ENCODE results near the gene DSCAM.
"Not testable (repeated sequence)": the region's sequence is repeated elsewhere in the genome, so short reads cannot be mapped to it uniquely, and the experiment has no call there.

The DSCAM gene, protein sequence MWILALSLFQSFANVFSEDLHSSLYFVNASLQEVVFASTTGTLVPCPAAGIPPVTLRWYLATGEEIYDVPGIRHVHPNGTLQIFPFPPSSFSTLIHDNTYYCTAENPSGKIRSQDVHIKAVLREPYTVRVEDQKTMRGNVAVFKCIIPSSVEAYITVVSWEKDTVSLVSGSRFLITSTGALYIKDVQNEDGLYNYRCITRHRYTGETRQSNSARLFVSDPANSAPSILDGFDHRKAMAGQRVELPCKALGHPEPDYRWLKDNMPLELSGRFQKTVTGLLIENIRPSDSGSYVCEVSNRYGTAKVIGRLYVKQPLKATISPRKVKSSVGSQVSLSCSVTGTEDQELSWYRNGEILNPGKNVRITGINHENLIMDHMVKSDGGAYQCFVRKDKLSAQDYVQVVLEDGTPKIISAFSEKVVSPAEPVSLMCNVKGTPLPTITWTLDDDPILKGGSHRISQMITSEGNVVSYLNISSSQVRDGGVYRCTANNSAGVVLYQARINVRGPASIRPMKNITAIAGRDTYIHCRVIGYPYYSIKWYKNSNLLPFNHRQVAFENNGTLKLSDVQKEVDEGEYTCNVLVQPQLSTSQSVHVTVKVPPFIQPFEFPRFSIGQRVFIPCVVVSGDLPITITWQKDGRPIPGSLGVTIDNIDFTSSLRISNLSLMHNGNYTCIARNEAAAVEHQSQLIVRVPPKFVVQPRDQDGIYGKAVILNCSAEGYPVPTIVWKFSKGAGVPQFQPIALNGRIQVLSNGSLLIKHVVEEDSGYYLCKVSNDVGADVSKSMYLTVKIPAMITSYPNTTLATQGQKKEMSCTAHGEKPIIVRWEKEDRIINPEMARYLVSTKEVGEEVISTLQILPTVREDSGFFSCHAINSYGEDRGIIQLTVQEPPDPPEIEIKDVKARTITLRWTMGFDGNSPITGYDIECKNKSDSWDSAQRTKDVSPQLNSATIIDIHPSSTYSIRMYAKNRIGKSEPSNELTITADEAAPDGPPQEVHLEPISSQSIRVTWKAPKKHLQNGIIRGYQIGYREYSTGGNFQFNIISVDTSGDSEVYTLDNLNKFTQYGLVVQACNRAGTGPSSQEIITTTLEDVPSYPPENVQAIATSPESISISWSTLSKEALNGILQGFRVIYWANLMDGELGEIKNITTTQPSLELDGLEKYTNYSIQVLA (N-terminal part only)

DNA sequence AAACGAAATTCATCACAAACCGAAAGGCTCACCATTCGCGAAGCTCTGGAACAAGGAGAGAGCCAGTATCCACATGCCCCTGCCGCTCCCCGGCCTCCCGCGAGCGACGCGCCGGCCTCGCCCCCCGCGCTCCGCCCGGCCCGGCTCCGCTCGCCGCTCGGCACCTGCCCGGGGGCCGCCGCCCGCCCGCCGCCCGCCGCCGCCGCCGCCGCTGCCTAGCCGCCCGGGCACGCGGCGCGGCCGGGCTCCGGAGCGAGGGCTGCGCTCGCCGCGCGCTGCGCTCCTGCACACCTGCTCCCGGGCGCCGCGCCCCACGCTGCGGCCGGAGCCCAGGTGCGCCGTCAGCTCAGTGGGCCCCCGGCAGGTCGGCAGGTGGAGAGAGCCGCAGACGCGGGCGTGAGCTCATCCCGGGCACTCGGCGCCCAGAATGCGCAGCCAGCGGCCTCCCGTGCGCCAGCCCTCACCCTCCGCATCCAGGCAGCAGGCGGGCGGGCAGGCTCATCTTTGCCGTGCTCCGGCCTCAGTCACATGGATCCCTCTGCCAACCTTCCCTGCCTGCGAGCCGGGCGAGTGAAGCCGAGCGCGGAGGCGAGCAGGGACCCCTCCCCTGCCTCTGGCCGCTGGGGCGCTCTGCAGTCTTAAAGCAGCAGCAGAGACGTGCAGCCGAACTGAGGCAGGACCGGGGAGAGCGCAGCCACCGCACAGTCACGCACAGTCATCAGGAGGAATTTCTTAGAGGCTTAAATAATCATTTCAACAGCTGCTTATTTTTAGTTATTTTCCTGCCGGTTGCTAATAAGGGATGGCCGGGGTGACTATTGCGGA lies at the start of gene DSCAM:
Gene DSCAM (minus strand): TSS at position 572 of the 825 bp plus-strand sequence. CDS start 497 bp downstream, at position 75.
- DNase-seq = no peak

DNA sequence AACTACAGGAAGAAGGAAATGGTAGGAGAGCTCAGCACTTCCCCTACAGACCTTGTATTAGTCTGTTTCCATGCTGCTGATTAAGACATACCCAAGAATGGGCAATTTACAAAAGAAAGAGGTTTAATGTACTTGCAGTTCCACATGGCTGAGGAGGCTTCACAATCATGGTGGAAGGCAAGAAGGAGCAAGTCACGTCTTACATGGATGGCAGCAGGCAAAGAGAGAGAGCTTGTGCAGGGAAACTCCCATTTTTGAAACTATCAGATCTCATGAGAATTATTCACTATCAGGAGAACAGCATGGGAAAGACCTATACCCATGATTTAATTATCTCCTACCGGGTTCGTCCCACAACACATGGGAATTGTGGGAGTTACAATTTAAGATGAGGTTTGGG lies 48.7 kb upstream of the DSCAM start:
- not testable (repeated sequence) for DNase-seq

DNA sequence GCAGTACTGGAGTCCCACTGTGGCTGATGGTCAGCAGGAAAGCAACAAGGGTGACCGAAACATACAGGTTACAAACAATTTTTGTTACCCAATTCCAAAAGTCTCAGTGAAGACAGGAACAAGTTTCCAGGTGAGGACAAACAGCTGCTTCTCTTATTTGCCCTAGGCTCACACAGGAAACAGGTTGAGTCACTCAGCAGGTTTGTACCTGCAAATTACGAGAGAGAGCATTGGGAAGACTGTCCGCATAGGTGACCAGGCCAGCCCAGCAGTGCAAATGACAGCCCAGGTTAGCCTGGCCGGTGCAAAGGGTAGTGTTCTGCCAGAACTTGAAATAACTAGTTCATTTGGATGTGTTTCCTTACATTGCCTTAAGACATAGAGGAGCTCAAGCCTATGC lies 40.0 kb upstream of the DSCAM start:
- DNase-seq = no peak

DNA sequence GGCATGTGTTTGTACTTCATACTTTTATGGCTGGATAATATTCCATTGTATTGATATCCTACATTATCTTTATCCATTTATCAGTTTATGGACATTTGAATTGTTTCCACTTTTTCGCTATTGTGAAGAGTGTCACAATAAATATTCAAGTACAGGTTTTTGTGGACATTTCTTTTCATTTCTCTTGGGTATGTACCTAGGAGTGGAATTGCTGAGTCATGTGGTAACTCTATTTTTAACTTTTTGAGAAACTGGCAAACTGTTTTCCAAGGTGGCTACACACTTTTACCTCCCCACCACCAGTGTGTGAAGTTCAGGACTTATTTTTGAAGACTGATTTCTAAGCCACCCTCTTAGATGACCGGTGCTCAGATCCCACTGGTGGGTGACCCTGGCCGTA lies 39.0 kb upstream of the DSCAM start:
- DNase-seq = no peak

DNA sequence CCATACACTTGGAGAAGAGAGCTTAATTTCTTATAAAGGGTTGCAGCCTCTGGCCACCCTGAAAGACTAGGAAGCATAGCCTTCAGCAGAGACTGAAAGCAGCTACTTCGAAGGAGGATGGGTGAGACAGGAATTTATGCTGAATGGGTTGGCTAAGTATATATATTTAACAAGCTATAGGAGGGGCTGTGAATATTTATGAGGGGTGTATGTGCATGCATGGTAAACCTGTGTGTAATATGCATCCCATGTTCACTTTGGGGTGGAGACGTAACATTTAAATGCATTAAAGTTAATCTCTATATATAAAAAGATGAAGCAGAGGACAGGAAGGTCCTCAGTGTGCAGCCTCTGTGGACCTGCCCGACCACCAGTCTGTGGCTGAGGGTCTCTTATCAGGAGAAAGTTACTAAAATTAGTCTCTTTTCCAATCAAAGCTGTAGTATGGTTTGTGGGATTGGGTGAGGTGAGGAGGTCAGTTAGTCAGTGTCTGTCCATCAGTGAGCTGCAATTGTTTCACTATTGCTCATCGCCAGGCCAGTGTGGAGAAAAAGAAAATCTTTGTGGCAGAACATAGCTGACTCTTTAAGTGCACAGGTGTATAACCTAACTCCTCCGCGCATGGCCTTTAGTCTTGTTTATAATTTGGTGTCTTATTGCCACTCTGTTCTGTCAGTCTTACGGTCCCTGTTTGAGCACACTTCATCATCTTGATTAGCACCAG lies 35.4 kb upstream of the DSCAM start:
- DNase-seq = no peak

DNA sequence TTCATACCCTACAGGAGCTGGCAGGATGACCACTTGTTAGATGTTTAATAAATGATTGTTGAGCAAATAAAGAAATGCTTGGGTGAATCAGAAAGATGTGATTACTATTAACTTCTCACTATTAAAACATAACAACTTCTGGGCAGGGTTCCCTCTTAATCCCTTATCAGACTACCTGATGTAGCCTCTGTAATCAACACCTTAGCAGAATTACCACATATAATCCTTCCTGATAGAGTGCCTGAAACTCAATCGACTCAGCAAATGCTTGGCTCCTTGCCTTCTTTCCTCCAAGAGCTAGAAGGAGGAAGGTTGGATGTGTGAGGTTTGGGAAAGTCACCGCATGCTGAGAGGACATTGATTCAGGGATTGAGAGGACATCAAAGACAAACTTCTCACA lies 34.8 kb upstream of the DSCAM start:
- DNase-seq = no peak

DNA sequence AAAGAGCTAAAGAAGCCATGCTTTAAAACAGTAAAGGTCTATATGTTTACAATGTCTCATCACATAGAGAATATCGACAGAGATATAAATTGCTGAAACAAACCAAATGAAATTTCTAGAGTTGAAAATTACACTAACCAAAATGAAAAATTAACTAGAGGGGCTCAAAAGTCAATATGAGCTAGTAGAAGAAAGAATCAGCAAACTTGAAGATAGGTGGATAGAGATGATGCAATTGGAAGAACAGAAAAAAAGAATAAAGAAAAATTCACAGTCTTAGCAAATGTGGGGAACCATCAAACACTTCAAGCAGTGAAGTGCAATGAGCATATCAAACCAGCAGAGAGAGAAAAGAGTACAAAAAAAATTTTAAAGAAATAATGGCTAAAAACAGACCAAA lies 24.1 kb upstream of the DSCAM start:
- no peak for DNase-seq

DNA sequence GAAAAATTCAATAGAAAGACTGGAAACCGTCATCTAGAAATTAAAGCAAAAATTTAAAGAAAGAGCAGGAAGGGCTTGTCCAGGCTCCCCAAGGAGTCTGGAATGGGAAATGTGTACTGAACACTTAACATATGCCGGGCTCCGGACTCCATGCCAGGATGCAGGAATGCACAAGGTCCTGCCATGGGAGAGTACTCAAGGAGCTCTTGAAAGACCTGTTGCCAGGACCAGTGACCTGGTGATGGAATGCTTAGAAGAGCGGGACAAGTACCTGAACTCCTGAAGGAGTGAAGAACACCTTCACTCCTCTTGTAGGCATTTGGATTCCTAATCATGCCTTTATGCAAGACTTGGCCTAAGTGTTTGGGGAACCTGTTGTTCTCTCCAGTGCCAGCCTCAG lies 16.9 kb upstream of the DSCAM start:
- DNase-seq = no peak

DNA sequence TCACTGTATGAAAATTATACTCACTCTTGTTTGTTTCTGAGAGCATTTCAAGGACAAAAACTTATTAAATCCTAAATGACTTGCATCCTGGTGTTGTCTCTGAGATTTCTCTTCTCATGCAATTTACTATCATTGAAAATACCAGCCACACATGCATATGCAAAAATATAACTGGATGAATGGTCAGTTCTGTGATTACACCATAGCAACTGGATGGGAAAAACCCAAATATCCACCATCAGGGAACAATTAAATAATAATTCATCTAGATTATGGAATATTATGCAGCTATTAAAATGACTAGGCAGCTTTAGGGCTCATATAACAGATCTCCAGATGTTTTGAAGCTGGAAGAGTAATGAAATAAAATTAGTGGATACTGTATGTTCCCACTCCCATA lies 11.6 kb upstream of the DSCAM start:
- no peak for DNase-seq

DNA sequence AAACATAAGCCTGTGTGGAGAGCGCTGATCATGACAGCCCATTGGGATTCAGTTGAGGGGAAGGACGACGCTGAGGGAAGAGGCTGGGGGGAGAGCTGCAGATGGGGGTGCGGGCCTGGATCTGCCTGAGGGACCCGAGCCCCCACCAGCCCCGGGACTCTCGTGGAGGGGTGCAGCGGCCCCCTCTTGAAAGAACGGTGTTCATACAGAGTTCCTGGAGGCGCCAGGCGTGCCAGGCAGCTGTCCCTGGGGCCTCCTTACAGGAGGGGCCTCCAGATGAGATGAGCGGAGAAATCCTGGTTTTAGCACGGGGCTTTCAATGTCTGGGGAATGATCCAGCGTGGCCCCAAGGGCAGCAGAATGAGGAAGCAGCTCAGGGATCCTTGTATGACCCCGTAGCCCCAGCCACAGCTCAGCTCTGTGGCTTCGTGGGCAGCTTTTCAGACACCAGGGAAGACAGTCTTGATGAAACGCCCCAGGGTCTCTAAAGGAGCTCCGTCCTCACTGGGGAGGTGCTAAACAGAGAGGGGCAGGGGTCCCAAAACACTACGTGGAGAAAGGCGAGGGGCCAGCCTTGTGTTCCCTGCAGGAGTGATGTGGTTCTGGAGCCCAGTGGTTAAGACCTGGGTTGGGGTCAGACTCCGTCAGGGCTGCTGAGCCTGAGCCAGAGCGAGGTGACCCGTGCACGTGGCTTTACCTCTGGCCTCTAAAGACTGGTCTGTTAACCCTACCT lies 7.2 kb upstream of the DSCAM start:
- DNase-seq = no peak

DNA sequence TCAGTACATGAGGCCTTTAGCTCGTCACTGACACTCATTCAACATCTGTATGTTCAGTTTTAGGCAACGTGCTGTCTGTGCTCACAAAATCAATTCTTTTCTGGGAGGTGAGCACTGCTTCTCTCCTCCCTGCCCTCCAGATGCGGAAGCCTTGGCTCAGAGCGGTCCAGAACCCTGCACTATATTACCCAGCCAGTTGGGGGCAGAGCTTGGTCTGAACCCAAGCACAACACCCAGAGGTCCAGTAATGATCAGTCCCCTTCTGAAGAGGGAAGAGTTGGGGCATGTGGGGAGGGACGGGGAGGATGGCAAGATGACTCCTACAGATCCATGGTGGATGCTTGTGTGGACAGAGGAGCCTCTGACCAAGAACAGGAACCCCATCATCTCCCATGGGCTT lies 5.6 kb upstream of the DSCAM start:
- no peak for DNase-seq

DNA sequence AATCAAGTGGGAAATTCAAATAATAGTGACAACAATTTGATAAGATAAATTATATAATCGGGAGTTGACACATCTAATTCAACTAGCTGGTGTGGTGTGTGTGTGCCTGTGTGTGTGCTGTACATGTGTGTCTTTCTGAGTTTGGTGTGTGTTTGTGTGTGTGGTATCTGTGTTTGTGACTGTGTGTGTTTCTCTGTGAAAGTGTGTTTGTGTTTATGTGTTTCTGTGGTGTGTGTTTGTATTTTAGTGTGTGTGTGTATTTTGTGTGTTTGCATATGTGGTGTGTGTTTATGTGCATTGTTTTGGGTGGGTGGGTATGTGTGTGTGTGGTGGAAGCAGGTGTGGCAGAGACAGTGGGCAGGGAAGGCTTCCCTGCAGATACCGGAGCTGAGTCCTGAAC lies 4.8 kb upstream of the DSCAM start:
- no peak for DNase-seq

DNA sequence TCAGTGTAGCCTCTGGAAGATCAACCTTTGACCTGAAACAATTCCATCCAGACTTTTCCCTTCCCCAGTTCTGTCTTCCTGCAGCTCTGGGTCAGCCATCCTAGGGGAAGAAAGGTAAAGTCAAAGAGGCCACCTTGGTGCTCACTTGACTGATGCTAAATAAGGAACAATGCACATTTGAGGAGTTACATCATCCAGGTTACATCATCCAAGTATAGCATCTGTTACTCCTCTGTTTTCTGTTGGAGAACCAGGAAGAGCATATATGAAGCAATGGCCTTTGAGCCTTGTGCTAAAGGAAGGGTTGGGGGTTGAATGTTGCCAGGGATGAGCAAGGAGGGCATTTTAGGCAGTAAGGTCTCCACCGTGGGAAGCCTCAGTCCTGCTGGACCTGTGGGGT lies 3.1 kb upstream of the DSCAM start:
- no peak for DNase-seq

DNA sequence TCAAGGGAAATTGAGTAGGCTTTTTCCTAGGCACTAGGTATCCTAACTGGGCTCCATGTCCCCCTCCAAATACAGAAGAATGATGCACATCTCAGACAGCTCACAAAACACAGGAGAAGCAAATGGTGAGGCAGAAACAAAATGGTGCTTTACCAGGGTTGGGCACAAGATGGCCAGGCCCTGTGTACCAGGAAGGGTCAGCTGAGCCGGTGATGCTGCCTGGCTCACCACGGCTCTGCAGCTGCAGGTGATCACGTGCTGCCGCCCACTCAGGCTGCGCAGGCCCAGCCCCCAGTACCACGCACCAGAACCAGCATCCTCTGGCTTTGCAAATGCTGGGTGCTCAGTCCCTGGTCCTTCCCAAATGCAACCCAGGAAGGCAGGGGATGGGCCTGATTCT lies 993 bp upstream of the DSCAM start:
- DNase-seq = no peak

DNA sequence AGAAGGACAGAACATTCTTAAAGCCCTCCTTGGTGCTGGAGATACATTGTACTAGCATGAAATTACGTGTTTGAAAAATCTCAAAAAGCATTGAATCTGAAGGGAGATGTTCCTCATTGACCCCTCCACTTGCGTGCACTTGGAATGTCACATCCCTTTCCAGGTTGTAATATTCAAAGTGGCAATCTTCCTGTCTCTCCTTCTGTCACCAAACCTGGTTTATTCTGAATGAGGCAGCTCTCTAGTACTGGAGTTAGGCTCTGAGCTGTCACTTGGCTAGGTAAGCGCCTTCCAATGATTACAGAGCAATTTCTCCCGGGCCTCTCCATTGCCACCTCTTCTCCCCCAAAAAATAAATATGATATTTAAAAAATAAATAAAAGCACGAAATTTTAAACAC lies 855 bp downstream of the DSCAM start:
- no peak for DNase-seq

DNA sequence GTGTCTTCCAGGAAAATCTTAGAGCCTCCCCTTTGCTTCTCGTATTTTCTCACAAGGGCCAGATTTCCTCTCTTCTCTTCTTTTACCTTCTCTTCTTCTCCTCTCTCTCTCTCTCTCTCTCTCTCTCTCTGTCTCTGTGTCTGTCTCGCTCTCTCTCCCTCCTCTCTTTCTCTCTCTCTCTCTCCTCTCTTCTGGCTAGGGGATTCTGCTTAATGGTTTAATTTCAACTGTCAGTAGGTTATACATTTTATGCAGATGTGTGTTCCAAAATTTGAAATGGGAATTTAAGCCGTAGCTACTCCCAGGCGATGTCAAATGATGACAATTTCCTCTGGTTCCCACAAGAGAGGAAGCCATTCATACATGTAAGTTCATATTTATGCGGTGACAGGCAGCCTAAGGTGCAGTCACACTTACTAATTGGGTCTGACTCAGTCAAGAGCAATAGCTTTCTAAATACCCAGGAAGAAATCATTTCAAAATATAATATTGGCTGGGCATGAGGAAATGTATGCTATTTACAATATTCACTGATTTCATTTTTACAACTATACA lies 1.4 kb downstream of the DSCAM start:
- no peak for DNase-seq

DNA sequence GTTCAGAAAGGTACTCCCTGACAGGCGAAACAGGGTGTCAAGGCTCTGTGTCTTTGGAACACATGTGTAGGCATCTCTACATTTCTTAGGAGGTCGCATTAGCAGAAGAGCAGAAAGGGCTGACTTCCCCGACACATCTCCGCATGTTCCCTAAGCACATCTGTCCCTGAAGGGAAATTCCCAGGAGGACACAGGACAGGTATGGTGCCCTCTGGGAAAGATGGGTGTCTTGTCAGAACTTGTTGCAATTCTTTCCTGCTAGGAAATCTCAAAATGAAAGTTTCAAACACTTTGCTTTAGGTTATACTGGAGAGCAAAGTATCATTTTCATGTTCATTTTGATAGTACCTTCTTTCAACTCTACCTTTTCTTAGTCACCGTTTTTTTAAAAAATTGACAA lies 2.0 kb downstream of the DSCAM start:
- DNase-seq = no peak

DNA sequence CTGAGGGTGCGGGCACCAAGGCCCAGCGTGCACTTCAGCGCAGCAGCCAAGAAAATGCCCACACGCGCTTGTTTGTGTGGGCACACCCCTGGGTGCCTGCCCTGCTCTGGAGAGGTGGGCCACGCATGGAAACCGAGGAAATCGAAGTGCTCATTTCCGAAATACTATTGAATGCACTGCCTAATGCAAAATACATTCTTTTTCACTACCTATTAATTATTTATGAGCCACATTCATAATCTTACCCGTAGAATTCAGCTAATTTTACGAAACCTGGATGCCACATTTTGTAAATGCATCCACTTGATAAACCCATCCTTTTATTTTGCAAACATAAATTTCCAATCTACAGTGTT lies 4.8 kb downstream of the DSCAM start:
- no peak for DNase-seq

DNA sequence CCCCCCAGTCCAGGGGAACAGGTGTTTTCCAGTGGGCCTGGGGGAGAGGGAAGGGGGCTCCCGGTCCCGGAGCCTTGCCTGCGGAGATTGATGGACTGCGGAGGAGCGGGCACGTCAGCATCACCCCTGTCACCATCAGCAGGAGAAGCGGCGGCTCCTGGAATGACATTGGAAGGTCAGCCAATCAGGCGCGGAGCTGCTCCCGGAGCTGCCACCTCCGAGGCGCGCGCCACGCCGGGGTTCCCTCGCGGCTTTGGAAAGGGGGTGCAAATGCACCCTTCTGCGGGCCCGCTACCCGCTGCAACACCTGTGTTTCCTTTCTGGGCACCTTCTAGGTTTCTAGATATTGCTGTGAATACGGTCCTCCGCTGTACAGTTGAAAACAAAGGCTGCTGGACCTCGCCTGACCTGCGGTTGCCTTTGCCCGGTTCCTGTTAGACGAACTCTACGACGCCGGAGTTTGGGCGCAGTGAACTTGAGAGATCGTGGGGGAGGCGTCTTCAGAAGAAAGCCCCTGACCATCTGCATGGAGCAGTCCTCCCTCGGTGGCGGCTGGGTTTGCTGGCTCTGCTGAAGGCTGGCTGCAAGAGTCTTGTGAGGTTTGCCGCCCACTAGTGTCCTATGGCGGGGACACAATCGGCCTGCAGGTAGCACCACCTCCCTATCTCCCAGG lies 5.3 kb downstream of the DSCAM start:
- DNase-seq = peak; percentile 71

DNA sequence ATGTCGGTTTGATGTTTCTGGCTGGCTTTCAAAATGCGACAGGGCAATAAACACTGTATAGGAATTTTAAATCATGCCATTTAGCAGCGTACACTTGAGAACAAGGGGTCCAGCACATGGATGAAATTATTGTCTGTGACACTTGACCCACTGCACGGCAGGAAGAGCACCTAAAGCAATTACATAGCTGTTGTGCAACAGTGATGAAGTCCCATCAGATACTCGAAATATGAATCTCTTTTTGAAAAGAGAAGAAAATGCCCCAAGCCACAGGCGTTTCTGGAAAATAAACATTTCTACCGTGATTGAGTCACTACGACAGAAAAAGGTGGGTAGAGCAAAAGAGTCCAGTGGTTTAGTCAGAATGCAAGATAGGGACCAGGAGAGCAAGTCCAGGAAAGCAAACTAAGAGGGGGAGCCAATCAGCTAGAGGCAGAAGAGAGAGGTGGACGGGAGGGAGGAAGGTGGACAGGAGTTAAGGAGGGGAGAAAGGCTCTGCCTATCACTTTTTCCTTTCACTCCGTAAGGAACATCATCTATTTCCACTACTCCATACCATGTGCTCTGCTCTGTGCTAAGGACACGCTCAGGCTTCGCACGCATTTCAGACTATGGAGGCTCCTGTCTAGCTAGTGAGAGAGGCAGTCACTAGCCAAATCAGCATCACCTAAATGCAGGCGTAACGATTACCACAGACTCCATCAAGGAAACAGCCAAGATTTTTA lies 6.4 kb downstream of the DSCAM start:
- no peak for DNase-seq

Data from left hindlimb (tissue), 1 donor.